Endothelial cell of umbilical vein (primary cell): ENCODE data around the gene RPL5. TPM values are rescaled to one million over a fixed set of nuclear protein-coding genes. Genes with fewer than 3 reads are reported as not detected.

Experiments used
- BruUV-seq: library from RNA; stranded (reverse); fragments of 400-500 nt; replicated peaks from 2 replicates; lab custom pipeline; 2021; lab: Mats Ljungman, UMichigan
- CTCF ChIA-PET: fragments of 300-600, 350-600 bp; sonication (Branson Sonifier 250); formaldehyde crosslinking; loops from one replicate; lab custom pipeline; 2021; ENCODE audit warnings: antibody characterized with exemption, inconsistent platforms; lab: Charles Lee
- POLR2A ChIA-PET: fragments of 300-600, 350-600 bp; sonication (Branson Sonifier 250); formaldehyde crosslinking; loops from one replicate; lab custom pipeline; 2021; ENCODE audit warnings: antibody characterized with exemption, inconsistent platforms; lab: Charles Lee
- DNase-seq: peaks from one replicate; pipeline ENCODE4 v3.0.0-alpha.2; 2011; ENCODE audit warnings: low read depth, low spot score
- FAIRE-seq: peaks from 2 replicates; lab custom pipeline; 2011; peaks lifted over from hg19 to GRCh38; lab: Jason Lieb, UNC
- H2AFZ ChIP-seq: 2 replicates; pipeline ENCODE4 v1.6.0; 2012; ENCODE audit warnings: low read depth, low read length, control low read depth, inconsistent platforms
- H3K27ac ChIP-seq: 2 replicates; pipeline ENCODE4 v1.5.1; 2011; ENCODE audit warnings: low read depth, mild to moderate bottlenecking, control low read depth, low read length, moderate library complexity; ENCODE audit not compliant: insufficient read depth
- H3K27me3 ChIP-seq, 2 experiments: 2 replicates each; pipeline versions ENCODE4 v1.6.0 to v1.6.1; 2011; ENCODE audit warnings: low read length in 2 of 2, mixed read lengths in 1 of 2; ENCODE audit not compliant: control insufficient read depth in 2 of 2, insufficient read depth in 2 of 2
- H3K36me3 ChIP-seq, 2 experiments: 2 replicates in 1 of 2; 3 replicates in 1 of 2; pipeline ENCODE4 v1.5.1; 2011; ENCODE audit warnings: low read length in 2 of 2, mild to moderate bottlenecking in 1 of 2, moderate library complexity in 1 of 2; ENCODE audit not compliant: control insufficient read depth in 2 of 2, insufficient read depth in 2 of 2; ENCODE audit errors: extremely low read depth in 1 of 2
- H3K4me1 ChIP-seq: 3 replicates; pipeline ENCODE4 v1.5.1; 2011; ENCODE audit warnings: mild to moderate bottlenecking, low read length; ENCODE audit not compliant: control insufficient read depth, insufficient read depth; ENCODE audit errors: extremely low read depth
- H3K4me2 ChIP-seq: 2 replicates; pipeline ENCODE4 v1.6.1; 2011; ENCODE audit warnings: low read length, control low read depth, mixed read lengths; ENCODE audit not compliant: insufficient read depth
- H3K4me3 ChIP-seq, 3 experiments: fragments of 200-600 bp in 1 of 3; sonication (generic), shearing (Covaris generic) in 1 of 3; replicated peaks in 1 of 3; 2 replicates each; pipeline ENCODE4 v1.5.1; 2011 to 2016; ENCODE audit warnings: control low read depth in 3 of 3, low read length in 3 of 3, mild to moderate bottlenecking in 2 of 3, inconsistent platforms in 1 of 3, low read depth in 1 of 3, moderate library complexity in 1 of 3; ENCODE audit not compliant: insufficient read depth in 1 of 3
- H3K79me2 ChIP-seq: 2 replicates; pipeline ENCODE4 v1.6.0; 2012; ENCODE audit warnings: low read length, inconsistent platforms; ENCODE audit not compliant: control insufficient read depth, insufficient read depth
- H3K9ac ChIP-seq: replicated peaks from 2 replicates; pipeline ENCODE3; 2011; ENCODE audit warnings: low read length, control low read depth; ENCODE audit not compliant: insufficient read depth; ENCODE audit errors: extremely low read depth
- H3K9me1 ChIP-seq: replicated peaks from 3 replicates; pipeline ENCODE4 v1.6.0; 2011; ENCODE audit warnings: mild to moderate bottlenecking, low read length; ENCODE audit not compliant: control insufficient read depth, insufficient read depth; ENCODE audit errors: extremely low read depth
- H3K9me3 ChIP-seq: replicated peaks from 2 replicates; pipeline ENCODE4 v1.5.1; 2012; ENCODE audit warnings: low read length, inconsistent platforms; ENCODE audit not compliant: control insufficient read depth, insufficient read depth
- H4K20me1 ChIP-seq: replicated peaks from 2 replicates; pipeline ENCODE3; 2011; ENCODE audit warnings: mild to moderate bottlenecking, low read length; ENCODE audit not compliant: control insufficient read depth, insufficient read depth; ENCODE audit errors: extremely low read depth
- CTCF ChIP-seq, 2 donors: IDR thresholded peaks; 1 replicate in 1 of 2; 2 replicates in 1 of 2; pipeline ENCODE4 v1.5.1; 2011; ENCODE audit warnings: low read length in 2 of 2, mild to moderate bottlenecking in 2 of 2, moderate library complexity in 2 of 2, control low read depth in 1 of 2, inconsistent platforms in 1 of 2, low read depth in 1 of 2; ENCODE audit not compliant: insufficient read depth in 1 of 2; ENCODE audit errors: extremely low read depth in 1 of 2
- FOS ChIP-seq: IDR thresholded peaks from 2 replicates; pipeline ENCODE4 v1.6.1; 2011; ENCODE audit warnings: mild to moderate bottlenecking, low read length, moderate library complexity, borderline replicate concordance; ENCODE audit not compliant: insufficient read depth
- JUN ChIP-seq: IDR thresholded peaks from 2 replicates; pipeline ENCODE4 v1.6.1; 2011; ENCODE audit warnings: borderline replicate concordance, low read depth; ENCODE audit not compliant: insufficient read length, insufficient read depth
- MAX ChIP-seq: IDR thresholded peaks from 2 replicates; pipeline ENCODE4 v1.6.1; 2011; ENCODE audit not compliant: insufficient read depth, insufficient read length
- MYC ChIP-seq: IDR thresholded peaks from one replicate; pipeline ENCODE4 v1.6.1; 2011; ENCODE audit warnings: mild to moderate bottlenecking, low read depth, low read length
- POLR2AphosphoS5 ChIP-seq: IDR thresholded peaks from 2 replicates; pipeline ENCODE4 v1.6.1; 2012; ENCODE audit warnings: low read depth, mild to moderate bottlenecking, control low read depth, low read length, moderate library complexity; ENCODE audit not compliant: insufficient read depth
- dilution Hi-C: fragments of 300-500 bp; cut with MboI; formaldehyde crosslinking; loops from one replicate; pipeline ENCODE4 v1.15.0; 2019; ENCODE audit warnings: low sequenced_read_pairs; ENCODE audit not compliant: extremely low pct_ligation_motif_present
- intact Hi-C: fragments of 100-400 bp; cut with micrococcal nuclease; formaldehyde crosslinking; loops from one replicate; pipeline ENCODE4 v1.10.0; 2022
- polyA plus RNA-seq, 4 experiments: library from polyadenylated mRNA; depleted of rRNA in 3 of 4; stranded (reverse) in 3 of 4; unstranded in 1 of 4; fragments of >200 nt; gene quantifications; 2 replicates each; pipeline versions ENCODE4 v1.2.1 to v1.2.3, GENCODE V29; 2011 to 2012; ENCODE audit warnings: missing spikeins in 1 of 4
- total RNA-seq: library from RNA; stranded (reverse); gene quantifications from 2 replicates; pipeline ENCODE4 v1.2.3, GENCODE V29; 2021

Gene RPL5
- total and polyA plus RNA-seq, 2 donors (not counting 3 experiments of a cell fraction or from before 2014, with no cell fraction given), result 1,109 to 1,237 TPM

GRCh38 chr1:92817986-92818764 lies 13.7 kb upstream of the RPL5 start:
- CTCF ChIA-PET, result interaction anchor here (0.5 to 4.2 kb wide), 45 partner anchors 8 to 821 kb away, joined by 3 to 151 read pairs (median 5); partner anchors contain the start of genes EVI5, GFI1 and RPL5
- dilution Hi-C loops (no loop called here), intact Hi-C loops (loop anchor here (1.0 to 10.0 kb wide), 5 partner anchors 34 to 506 kb away; no protein-coding TSS in a partner anchor)
- BruUV-seq, result no TSS peak
- Histone ChIP-seq H2AFZ (no peak overlapping the region), H3K4me1 (no peaks in the 10 kb centered on the region), H3K79me2 (no peaks in the 10 kb centered on the region), H3K9me1 (no peaks in the 10 kb centered on the region), H3K9me3 (no peaks in the 10 kb centered on the region), H3K4me3 (no peak overlapping the region), H3K36me3 (no peaks in the 10 kb centered on the region), H3K9ac (no peak overlapping the region), H3K27me3 (no peaks in the 10 kb centered on the region), H3K4me2 (no peak overlapping the region), H3K27ac (no peak overlapping the region), H4K20me1 (no peaks in the 10 kb centered on the region)
- POLR2A ChIA-PET, result no interaction called here
- TF ChIP-seq MAX (no peak), FOS (no peak), MYC (no peak), JUN (no peak), CTCF (IDR thresholded peaks at IDR 0.05; ENCODE audit: extremely low read depth in 1 of 2, insufficient read depth in 1 of 2, low read depth in 1 of 2, low read length in 2 of 2) (peak; percentile 64 to 66), POLR2AphosphoS5 (no peak)
- FAIRE-seq (peak; percentile 78), DNase-seq (peak; percentile 32)
